H9 (cell line): ENCODE results near the gene RABGAP1L. TPM values are rescaled to one million over a fixed set of nuclear protein-coding genes. Genes with fewer than 3 reads are reported as not detected.

Source experiments
- DNase-seq: peaks from one replicate; pipeline ENCODE4 v3.0.0-alpha.2; 2017
- H2AFZ ChIP-seq: one replicate; pipeline ENCODE4 v1.6.1; 2013; ENCODE audit warnings: mild to moderate bottlenecking, low read length, control low read depth, moderate library complexity
- H2AK5ac ChIP-seq: 2 replicates; pipeline ENCODE4 v1.6.1; 2013; ENCODE audit warnings: low read length, control low read depth, mixed read lengths; ENCODE audit not compliant: insufficient read length
- H2BK120ac ChIP-seq: one replicate; pipeline ENCODE4 v1.6.1; 2013; ENCODE audit warnings: low read depth, mild to moderate bottlenecking, low read length, control low read depth, inconsistent platforms; ENCODE audit not compliant: poor library complexity, severe bottlenecking
- H2BK12ac ChIP-seq: 2 replicates; pipeline ENCODE4 v1.6.1; 2013; ENCODE audit warnings: low read length, control low read depth, mixed read lengths, low read depth; ENCODE audit not compliant: insufficient read length
- H2BK15ac ChIP-seq: 2 replicates; pipeline ENCODE4 v1.6.1; 2013; ENCODE audit warnings: low read depth, low read length, control low read depth
- H2BK20ac ChIP-seq: one replicate; pipeline ENCODE4 v1.6.1; 2013; ENCODE audit warnings: low read depth, mild to moderate bottlenecking, low read length, control low read depth, inconsistent platforms; ENCODE audit not compliant: poor library complexity, severe bottlenecking
- H2BK5ac ChIP-seq: 2 replicates; pipeline ENCODE4 v1.6.1; 2013; ENCODE audit warnings: low read length, control low read depth, mixed read lengths; ENCODE audit not compliant: insufficient read length
- H3K14ac ChIP-seq: 2 replicates; pipeline ENCODE4 v1.6.1; 2013; ENCODE audit warnings: low read length, control low read depth; ENCODE audit not compliant: insufficient read depth
- H3K18ac ChIP-seq: 2 replicates; pipeline ENCODE4 v1.6.1; 2013; ENCODE audit warnings: low read depth, mild to moderate bottlenecking, mixed read lengths, low read length, control low read depth; ENCODE audit not compliant: insufficient read length
- H3K23ac ChIP-seq: 2 replicates; pipeline ENCODE4 v1.6.1; 2013; ENCODE audit warnings: low read length, control low read depth, mixed read lengths, low read depth; ENCODE audit not compliant: insufficient read length
- H3K23me2 ChIP-seq: 2 replicates; pipeline ENCODE4 v1.6.1; 2013; ENCODE audit warnings: low read depth, mild to moderate bottlenecking, mixed read lengths, low read length, control low read depth; ENCODE audit not compliant: insufficient read length, poor library complexity, severe bottlenecking
- H3K27ac ChIP-seq: 2 replicates; pipeline ENCODE4 v1.5.1; 2013; ENCODE audit warnings: low read length, control low read depth, mixed read lengths, low read depth; ENCODE audit not compliant: insufficient read length
- H3K27me3 ChIP-seq: 2 replicates; pipeline ENCODE4 v1.6.1; 2013; ENCODE audit warnings: low read length, control low read depth, inconsistent platforms; ENCODE audit not compliant: insufficient read depth
- H3K4ac ChIP-seq: 2 replicates; pipeline ENCODE4 v1.6.1; 2013; ENCODE audit warnings: low read depth, mild to moderate bottlenecking, control low read depth, inconsistent platforms, low read length, moderate library complexity
- H3K4me1 ChIP-seq: 2 replicates; pipeline ENCODE4 v1.6.1; 2013; ENCODE audit warnings: low read length, control low read depth, inconsistent platforms; ENCODE audit not compliant: insufficient read depth
- H3K4me2 ChIP-seq: 2 replicates; pipeline ENCODE4 v1.6.1; 2013; ENCODE audit warnings: low read length, control low read depth, mixed read lengths; ENCODE audit not compliant: insufficient read length, insufficient read depth
- H3K56ac ChIP-seq: 2 replicates; pipeline ENCODE4 v1.6.1; 2013; ENCODE audit warnings: low read depth, mild to moderate bottlenecking, mixed read lengths, low read length, control low read depth; ENCODE audit not compliant: insufficient read length
- H3K79me1 ChIP-seq: 2 replicates; pipeline ENCODE4 v1.6.1; 2013; ENCODE audit warnings: low read depth, mild to moderate bottlenecking, moderate library complexity, low read length, control low read depth, inconsistent platforms; ENCODE audit not compliant: insufficient read depth, poor library complexity, severe bottlenecking
- H3K79me2 ChIP-seq: 2 replicates; pipeline ENCODE4 v1.6.1; 2013; ENCODE audit warnings: low read length, control low read depth, inconsistent platforms; ENCODE audit not compliant: insufficient read depth
- H3K9ac ChIP-seq: 2 replicates; pipeline ENCODE4 v1.6.1; 2013; ENCODE audit warnings: low read length, control low read depth, mixed read lengths; ENCODE audit not compliant: insufficient read length; ENCODE audit errors: extremely low read depth
- H3K9me3 ChIP-seq: one replicate; pipeline ENCODE4 v1.6.1; 2013; ENCODE audit warnings: low read depth, low read length, inconsistent platforms; ENCODE audit not compliant: control insufficient read depth
- H3T11ph ChIP-seq: one replicate; pipeline ENCODE4 v1.6.1; 2013; ENCODE audit warnings: mild to moderate bottlenecking, low read length, control low read depth, inconsistent platforms
- H4K20me1 ChIP-seq: one replicate; pipeline ENCODE4 v1.6.1; 2013; ENCODE audit not compliant: control insufficient read depth, insufficient read length, insufficient read depth
- H4K5ac ChIP-seq: 2 replicates; pipeline ENCODE4 v1.6.1; 2013; ENCODE audit warnings: low read depth, mild to moderate bottlenecking, mixed read lengths, low read length, control low read depth; ENCODE audit not compliant: insufficient read length
- H4K8ac ChIP-seq: replicated peaks from 2 replicates; pipeline ENCODE4 v1.6.1; 2013; ENCODE audit warnings: low read length, control low read depth, mixed read lengths, low read depth; ENCODE audit not compliant: insufficient read length
- H4K91ac ChIP-seq: 2 replicates; pipeline ENCODE4 v1.6.1; 2013; ENCODE audit warnings: low read depth, mild to moderate bottlenecking, moderate library complexity, mixed read lengths, low read length, control low read depth; ENCODE audit not compliant: insufficient read length
- H3K27ac Mint-ChIP-seq, 3 experiments: 2 replicates in 2 of 3; 3 replicates in 1 of 3; pipeline ENCODE4 v1.8.0; 2020 to 2021; ENCODE audit warnings: mixed read lengths in 3 of 3, mild to moderate bottlenecking in 1 of 3, moderate library complexity in 1 of 3
- H3K27me3 Mint-ChIP-seq: 2 replicates; pipeline ENCODE4 v1.8.0; 2021; ENCODE audit warnings: low read depth, mild to moderate bottlenecking, moderate library complexity, mixed read lengths
- H3K36me3 Mint-ChIP-seq, 3 experiments: 2 replicates in 2 of 3; 3 replicates in 1 of 3; pipeline ENCODE4 v1.8.0; 2020 to 2021; ENCODE audit warnings: low read depth in 3 of 3, mixed read lengths in 3 of 3; ENCODE audit not compliant: insufficient read depth in 1 of 3
- H3K4me1 Mint-ChIP-seq, 2 experiments: 2 replicates each; pipeline ENCODE4 v1.8.0; 2020; ENCODE audit warnings: mixed read lengths in 2 of 2
- H3K4me3 Mint-ChIP-seq, 2 experiments: 2 replicates in 1 of 2; 3 replicates in 1 of 2; pipeline ENCODE4 v1.8.0; 2020 to 2021; ENCODE audit warnings: mild to moderate bottlenecking in 2 of 2, mixed read lengths in 2 of 2, moderate library complexity in 1 of 2
- H3K9me3 Mint-ChIP-seq, 2 experiments: 2 replicates in 1 of 2; 3 replicates in 1 of 2; pipeline ENCODE4 v1.8.0; 2020; ENCODE audit warnings: mild to moderate bottlenecking in 2 of 2, mixed read lengths in 2 of 2, moderate library complexity in 1 of 2
- CTCF ChIP-seq: fragments of 200-600 bp; sonication (generic); conservative IDR thresholded peaks from 3 replicates; pipeline ENCODE4 v1.8.0; 2021; ENCODE audit warnings: antibody characterized with exemption, mild to moderate bottlenecking
- total RNA-seq: library from RNA; stranded (reverse); gene quantifications from 2 replicates; pipeline ENCODE4 v1.2.1, GENCODE V29; 2021

The RABGAP1L gene
- total RNA-seq, 1 experiment from 2014 or later, result 147 TPM

DNA sequence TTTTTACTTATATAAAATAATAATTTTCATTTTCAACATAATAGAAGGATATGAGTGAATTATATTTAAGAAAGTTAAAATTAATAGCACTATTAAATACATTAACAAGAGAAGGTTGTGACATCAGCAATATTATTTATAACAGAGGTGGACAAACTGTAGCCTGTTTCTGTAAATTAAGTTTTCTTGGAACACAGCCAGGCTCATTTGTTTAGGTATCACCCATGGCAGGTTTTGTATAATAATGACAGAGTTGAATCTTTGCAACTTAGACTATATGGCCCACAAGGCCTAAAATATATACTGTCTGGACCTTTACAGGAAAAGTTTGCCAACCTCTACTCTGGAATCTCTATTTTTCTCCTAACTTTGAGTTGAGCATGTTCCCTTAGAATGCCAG lies 797.7 kb downstream of the RABGAP1L start:
- Histone ChIP-seq H4K20me1 (no peaks in the 10 kb centered on the region), H3K4me1 (no peaks in the 10 kb centered on the region; the same call in 1 of the 2 replicates), H3K4ac (no peak overlapping the region), H3K79me2 (no peaks in the 10 kb centered on the region; the same call in 1 of the 2 replicates), H2BK12ac (no peak overlapping the region), H2AFZ (no peak overlapping the region), H3K23ac (no peak overlapping the region), H2BK20ac (no peak overlapping the region), H3K27me3 (no peaks in the 10 kb centered on the region), H2AK5ac (no peak overlapping the region), H3K9me3 (no peaks in the 10 kb centered on the region), H2BK5ac (no peak overlapping the region), H4K91ac (no peak overlapping the region), H3K9ac (no peak overlapping the region), H3K4me2 (no peak overlapping the region), H2BK15ac (no peak overlapping the region), H3K23me2 (no peaks in the 10 kb centered on the region), H3T11ph (no peak overlapping the region), H4K5ac (no peak overlapping the region), H3K79me1 (peaks cover 3% of the 10 kb centered on the region), H3K56ac (no peak overlapping the region), H3K18ac (no peak overlapping the region), H4K8ac (no peak overlapping the region), H3K14ac (no peak overlapping the region), H2BK120ac (no peak overlapping the region), H3K27ac (no peak overlapping the region)
- no peaks in the 10 kb centered on the region for H3K27me3 Mint-ChIP-seq
- no peak overlapping the region for H3K4me3 Mint-ChIP-seq
- H3K9me3 Mint-ChIP-seq, result no peaks in the 10 kb centered on the region
- no peak for DNase-seq
- H3K27ac Mint-ChIP-seq, result peak overlapping the region in 1 of 3 experiments; percentile 38; a peak in 1 of 7 replicates
- H3K4me1 Mint-ChIP-seq, result peaks cover 15 to 19% of the 10 kb centered on the region in 2 experiments
- peaks cover 16 to 57% (median 47%) of the 10 kb centered on the region in 3 experiments; a peak in 6 of 7 replicates for H3K36me3 Mint-ChIP-seq
- no peak for TF ChIP-seq CTCF
